NOMO-1 treated with DMSO at 0.1 percent for 48 hours (cell line): ENCODE data around the gene IGFN1.

Source experiments
- DNase-seq: peaks from one replicate; lab custom pipeline; 2025; ENCODE audit not compliant: unreplicated experiment; lab: John Stamatoyannopoulos, UW

IGFN1 gene

GRCh38 chr1:201261771-201262547 lies 71.3 kb downstream of the IGFN1 start:
- no peak for DNase-seq

- DNase-seq = no peak
These were observed 72.5 kb downstream of the IGFN1 start for GRCh38 chr1:201262963-201263608.

GRCh38 chr1:201264072-201264471 lies 73.4 kb downstream of the IGFN1 start:
- no peak for DNase-seq

DNA sequence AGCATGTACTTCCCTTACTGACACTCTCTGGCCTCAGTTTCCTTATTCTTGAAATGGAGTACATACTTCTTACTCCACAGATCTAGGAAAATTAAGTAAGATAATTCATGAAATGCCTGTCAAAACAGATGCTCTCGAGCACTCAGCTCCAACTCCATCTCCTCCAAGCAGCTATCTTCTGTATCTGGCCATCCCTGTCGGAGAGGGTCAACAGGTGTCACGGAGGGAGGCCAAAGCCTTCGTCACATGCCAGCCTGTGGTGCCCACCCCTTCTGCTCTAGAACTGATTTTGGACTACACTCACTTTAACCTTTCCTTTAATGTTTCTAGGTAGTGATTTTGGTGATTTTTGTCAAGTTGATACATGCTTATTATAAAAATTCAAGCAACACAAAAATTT lies 73.9 kb downstream of the IGFN1 start:
- no peak for DNase-seq

- DNase-seq = no peak
These were observed 75.1 kb downstream of the IGFN1 start for GRCh38 chr1:201265756-201266155.

- DNase-seq = no peak
These were observed 75.7 kb downstream of the IGFN1 start for GRCh38 chr1:201266276-201266675.

DNA sequence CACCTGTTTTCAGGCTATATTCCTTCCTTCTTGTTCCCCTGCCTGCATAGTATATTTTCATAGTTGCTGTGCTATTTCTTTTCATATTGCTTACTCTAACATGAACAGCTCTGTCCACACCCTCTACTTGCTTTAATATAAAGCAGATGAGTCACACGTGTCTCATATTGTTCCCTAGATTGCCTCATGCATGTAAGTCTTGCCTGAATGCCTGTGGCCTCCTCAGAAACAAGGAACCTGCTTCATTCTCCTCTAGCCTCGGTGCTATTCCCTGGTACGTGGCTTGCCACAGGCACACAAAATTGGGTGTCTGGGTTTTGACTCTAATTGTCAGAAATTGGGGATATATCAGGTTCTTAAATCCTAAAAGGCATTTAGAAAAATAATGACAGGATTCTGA lies 76.2 kb downstream of the IGFN1 start:
- DNase-seq = peak; percentile 16

DNA sequence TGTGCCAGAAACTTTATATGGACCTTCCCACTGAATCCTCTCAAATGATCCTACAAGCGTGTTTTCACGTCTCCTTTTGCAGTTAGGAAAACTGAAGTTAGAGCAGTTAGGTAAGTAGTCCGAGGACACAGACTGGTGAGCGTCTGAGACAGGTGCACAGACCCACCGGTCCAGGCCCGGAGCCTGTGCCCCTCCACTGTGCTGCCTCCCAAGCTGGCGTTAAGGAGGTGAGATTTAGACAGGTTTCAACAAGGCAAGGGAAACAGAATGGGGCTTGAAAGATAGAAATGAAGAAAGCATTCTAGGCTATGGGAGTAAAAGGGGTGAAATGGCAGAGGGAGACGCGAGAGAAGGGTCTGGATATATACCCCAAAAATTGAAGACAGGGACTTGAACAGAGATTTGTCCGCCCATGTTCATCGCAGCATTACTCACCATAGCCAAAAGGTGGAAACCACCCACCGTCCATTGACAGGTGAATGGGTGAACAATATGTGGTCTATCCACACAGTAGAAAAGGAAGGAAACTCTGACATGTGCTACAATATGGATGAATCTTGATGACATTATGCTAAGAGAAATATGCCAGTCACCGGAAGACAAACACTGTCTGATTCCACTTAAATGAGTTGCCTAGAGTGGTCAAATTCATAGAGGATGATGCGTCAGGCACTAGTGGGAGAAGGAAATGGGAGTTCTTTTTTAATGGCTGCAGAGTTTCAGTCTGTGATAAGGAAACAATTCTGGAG lies 77.0 kb downstream of the IGFN1 start:
- no peak for DNase-seq

DNA sequence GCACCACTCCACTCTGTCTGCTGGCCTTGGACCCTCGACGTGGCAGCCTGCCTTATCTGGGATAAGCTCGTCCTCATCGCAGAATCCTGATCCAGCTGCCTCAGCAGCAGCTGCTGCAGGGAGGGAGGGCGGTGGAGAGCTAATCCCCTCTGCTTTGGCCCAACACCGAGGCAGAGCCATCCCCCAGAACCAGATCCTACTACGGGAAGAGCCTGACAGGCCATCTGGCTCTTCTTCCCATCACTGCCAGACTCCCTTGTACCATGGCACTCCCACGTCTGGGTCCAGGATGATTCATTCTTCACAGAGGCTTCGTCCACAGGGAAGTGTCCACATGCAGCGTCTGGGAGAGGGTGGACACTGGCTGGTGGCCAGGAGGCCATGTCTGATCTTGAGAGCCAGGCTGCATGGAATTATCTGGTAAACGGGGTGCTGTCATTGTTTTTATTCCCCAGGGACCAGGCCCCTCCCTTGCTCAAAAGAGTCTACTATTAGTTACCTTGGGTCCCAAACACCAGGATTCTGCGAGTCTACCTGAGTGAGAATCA lies 78.1 kb downstream of the IGFN1 start:
- DNase-seq = no peak

- DNase-seq = no peak
These were observed 78.7 kb downstream of the IGFN1 start for GRCh38 chr1:201269281-201269680.

GRCh38 chr1:201269900-201270410 lies 79.3 kb downstream of the IGFN1 start:
- no peak for DNase-seq

DNA sequence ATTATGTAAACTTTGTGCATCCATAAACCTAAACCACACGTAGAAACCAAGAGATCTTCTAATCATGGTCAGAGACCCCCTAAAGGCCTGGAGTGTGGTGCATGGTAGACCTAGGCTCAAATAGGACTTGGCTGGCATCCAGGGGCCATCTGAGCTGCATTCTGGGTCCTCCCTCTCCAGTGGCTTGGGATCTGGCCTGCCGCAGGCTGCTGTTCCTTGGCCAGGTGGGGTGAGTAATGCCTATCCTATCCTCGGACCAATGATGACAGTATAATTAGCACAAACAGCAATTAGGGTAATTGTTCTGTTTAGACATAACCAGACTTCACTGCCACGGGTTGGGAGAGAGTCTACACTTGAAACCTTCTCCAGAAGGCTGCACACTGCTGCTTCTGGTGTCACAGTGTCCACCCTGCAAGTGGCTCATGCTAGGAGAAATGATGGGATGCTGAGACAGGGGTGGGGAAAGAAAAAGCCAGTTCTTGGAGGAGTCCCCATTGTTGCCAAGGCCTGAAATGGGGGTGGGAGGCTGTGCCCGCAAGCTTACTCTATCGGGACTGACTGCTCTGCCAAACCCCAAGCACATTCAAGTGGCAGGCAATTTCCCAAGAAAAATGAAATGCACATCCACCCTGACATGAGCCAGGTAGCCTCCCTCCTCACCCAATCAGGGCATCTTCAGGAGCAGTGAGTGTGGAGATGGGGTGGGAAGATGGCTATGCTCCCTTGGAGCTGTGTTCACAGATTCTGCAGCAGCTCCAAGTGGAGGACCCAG lies 80.2 kb downstream of the IGFN1 start:
- no peak for DNase-seq

- DNase-seq = no peak
These were observed 82.2 kb downstream of the IGFN1 start for GRCh38 chr1:201272799-201273198.

DNA sequence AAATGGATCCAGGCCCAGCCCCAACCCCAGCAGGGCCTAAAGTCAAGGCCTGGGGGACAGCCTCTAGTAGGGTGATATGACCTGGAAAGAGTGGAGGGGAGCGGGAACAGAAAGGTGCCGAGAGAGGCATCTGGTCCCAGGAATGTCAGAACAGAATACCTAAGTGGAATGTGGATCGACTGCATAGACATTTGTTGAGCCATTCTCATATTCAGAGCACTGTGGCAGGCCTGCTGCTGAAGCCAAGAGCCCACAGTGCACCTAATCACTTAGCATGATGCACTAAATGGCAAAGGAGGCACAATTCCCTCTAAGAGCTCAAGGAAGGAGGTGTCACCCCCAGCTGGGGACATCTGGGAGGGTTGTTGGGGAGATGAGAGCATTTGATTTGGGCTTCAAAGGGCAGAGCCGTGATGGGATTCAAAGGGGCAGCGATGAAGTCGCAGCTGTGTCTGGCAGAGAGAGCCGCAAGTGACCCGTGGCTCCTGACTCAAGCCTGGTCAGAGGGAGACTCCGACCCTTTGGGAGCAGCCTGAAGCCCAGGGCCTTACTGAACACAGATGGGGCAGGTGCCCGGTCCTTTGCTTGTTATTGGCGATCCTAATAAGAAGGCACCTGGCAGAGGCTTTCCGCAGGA lies 84.1 kb downstream of the IGFN1 start:
- DNase-seq = no peak

DNA sequence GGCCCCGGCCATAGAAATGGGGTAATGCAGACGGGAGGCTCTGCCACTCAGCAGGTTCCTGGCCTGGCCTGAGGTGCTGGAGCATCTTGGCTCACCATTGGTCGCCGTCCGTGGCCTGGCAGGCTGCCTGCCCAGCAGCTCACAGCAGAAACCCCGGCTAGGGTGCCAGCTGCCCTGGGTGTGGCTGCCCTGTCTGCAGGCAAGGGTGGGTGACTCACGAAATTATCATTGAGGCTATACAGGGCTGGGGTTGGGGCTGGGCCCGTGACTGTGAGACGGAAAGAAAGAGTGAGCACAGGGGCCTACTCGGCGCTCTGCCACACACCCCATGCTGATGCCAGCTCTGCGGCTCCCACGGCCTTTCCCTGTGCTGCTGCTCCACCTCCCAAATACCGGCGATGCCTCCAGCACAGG lies 84.6 kb downstream of the IGFN1 start:
- no peak for DNase-seq

- no peak for DNase-seq
These were observed 86.3 kb downstream of the IGFN1 start for GRCh38 chr1:201276891-201277290.

DNA sequence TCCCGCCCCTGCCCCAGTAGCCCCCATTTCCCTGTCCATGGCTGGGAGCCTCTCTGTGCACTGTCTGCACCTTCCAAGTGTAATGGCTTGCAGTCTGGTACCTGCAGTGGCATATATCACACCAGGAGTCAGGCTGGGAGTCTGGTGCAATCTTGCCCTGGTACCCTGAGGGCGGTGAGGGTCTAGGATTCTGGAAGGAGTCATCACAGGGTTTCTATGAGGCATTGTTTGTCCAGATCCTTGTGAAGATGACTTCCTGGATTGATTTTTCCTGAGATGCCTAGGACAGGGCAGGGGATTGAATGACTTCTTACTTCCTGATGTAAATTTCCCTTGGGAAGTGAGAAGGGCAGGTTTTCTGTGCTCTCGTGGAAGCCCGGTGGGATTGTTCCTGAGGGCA lies 86.8 kb downstream of the IGFN1 start:
- DNase-seq = no peak
